Ecto neural progenitor cell (in vitro differentiated cells): ENCODE results near the gene ZYX.
"Not testable (repeated sequence)": the region's sequence is repeated elsewhere in the genome, so short reads cannot be mapped to it uniquely, and the experiment has no call there.

ENCODE experiments used
- DNase-seq: peaks from one replicate; pipeline ENCODE4 v3.0.0-alpha.2; 2018; ENCODE audit warnings: low spot score

ZYX gene

DNA sequence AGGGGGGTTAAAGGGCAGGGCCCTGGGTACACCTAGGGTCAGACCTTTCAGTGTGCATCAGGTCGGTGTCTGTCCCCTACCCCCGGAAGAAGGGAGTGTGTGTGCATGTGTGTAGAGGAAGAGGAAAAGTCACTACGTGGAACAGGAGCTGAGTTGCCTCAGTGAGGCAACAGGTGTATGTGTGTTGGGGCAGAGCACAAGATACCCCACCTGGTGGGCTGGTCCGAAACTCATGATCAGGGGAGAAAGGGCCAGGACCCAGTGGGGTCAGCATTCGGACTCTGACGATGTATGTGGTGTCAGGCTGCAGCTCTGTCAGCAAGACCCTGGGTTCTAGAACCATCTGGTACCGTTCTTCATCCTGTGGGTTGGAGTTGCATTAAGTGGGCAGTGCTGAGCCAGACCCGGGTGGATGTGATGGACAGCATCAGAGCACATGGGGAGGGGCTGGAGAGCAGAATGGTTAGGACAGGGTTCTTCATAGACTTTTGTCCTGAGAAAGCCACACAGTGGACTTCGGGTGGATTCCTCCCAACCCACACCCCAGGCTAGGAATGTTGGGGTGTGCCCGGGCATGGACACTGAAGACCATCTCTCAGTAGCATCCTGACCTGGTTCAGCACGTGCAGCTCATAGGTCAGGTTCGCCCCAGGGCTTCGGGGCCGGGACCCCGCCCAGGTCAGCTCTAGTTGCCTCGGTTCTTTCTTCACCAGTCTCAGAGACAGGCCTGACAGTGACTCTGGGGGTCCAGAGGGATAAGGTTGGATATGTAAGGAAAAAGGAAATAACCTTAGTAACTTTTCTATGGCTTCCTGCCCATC is 16.8 kb downstream of the ZYX start:
- no peak for DNase-seq

DNA sequence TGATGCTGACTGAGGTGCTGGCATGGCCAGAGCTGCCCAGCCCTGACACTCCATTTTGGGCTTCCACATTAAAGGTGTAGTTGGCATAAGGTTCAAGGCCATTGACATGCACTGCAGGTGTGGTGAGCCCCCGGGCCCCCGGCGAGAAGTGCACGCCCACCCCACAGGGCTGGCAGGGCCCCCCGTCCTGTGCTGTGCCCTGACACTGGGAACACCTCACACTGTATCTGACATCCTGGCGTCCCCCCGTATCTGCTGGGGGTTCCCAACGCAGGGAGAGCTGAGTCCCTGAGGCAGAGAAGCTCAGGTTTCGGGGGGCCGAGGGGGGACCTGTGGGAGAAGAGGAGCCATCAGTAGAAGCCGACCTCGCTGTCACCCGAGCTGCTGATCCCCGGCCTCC is 17.5 kb downstream of the ZYX start:
- no peak for DNase-seq

GRCh38 chr7:143399151-143399550 is 18.0 kb downstream of the ZYX start:
- DNase-seq, result no peak

- DNase-seq, result no peak
Measured at GRCh38 chr7:143399642-143400041, 18.5 kb downstream of the ZYX start.

GRCh38 chr7:143401265-143401664 is 20.1 kb downstream of the ZYX start:
- no peak for DNase-seq

- DNase-seq, result not testable (repeated sequence)
Measured at GRCh38 chr7:143402233-143402632, 21.1 kb downstream of the ZYX start.

- no peak for DNase-seq
Measured at GRCh38 chr7:143405173-143406001, 24.2 kb downstream of the ZYX start.

- DNase-seq, result no peak
Measured at GRCh38 chr7:143406002-143406357, 24.8 kb downstream of the ZYX start.

DNA sequence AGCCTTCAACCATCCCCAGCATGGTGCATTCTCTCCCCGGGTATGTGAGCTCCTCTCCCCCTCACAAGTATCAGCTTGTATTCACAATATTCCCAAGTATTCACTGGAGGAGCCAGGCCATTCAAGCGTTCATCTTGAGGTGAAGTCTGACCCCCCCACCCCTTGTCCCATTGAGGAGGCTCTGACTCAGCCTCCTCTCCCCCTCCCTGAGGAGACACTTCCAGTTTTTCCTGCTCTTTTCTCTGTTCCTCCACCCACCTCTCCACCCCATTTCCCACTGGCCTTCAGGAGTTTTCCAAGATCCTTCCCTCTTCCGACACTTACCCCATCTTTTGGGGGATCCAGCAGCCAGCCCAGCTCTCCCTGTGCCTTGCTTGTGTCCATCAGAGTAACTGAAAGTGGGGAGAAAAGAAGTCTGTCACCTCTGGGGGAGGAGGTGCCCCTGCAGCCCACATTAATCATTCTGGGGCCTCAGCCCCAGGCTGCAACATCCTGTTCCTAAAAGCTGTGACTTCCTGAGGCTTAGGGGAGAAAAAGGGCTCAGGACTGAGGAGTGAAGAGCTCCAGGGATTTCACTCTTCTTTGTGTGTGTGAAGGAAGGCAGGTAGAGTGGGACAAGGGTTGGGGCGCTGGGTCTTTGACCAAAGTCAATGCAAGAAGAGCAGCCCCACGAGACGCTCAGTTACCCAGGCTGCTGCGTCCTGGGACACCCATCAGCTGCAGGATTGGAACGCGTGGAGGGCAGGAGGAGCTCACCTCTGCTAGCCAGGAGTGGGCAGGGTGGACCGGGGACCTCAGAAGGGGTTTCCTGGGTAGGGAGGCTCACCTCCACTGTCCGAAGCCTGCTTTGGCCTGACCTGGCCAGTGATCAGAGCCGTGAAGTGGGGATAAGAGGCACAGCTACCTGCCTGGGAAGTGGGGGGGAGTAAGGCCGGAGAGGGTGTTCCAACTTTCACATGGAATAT is 26.4 kb downstream of the ZYX start:
- no peak for DNase-seq

DNA sequence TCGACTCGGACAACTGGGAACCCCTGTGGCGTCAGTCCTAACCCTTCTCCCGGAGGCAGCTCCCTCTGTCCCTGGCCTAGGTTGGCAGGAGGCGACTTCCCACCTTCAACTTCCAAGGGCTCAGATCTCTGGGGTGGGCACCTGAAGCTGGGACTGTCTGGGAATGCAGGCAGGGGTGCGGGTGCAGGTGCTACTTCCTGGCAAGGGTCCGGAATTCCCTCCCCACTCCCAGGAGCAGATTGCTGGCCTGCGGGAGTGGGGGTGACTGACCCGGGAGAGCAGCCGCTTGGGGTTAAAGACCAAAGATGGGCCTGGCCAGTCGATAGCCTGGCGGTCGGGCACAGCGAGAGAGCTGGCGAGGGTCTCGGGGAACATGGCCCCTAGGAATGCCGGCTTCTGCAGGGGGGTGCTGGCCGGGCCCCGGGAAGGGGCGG is 27.1 kb downstream of the ZYX start:
- no peak for DNase-seq

DNA sequence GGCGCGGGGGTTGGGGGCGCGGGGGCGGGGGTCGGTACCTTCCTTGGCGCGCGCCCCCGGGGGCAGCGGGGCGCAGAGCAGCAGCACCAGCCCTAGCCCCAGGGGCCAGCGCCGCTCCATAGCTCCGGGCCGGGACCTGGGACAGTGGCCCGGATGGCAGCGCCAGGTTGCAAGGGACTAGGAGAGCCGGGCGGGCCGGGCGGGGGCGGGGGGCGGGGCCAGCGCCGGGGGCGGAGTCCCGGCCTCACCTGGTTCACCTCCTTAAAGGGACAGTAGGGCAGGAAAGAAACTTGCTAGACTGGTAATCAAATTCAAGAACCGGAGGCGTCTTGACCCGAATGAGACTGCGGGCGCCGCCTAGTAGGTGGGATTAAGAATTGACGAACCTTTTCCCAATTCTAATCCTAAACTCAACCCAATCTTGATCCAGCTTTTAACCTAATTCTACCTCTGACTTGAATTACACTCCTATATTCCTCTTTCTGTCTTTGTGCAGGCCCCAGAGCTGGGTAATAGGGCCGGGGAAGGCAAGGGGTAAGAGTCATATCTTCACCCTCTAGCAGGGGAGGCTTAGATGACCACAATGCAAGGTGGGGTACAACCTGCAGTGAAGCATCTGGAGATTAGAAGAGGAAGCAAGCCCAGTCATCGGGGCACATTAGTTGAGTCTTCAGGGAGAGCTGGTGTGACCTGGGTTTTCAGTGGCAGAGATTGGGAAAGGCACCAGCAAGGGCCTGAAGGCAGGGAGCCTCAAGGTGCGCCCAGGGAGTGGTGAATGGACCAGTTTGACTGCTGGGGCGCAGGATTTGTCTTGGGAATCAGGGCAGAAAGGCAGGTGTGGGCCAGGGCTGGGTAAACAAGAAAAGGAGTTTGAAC is 27.8 kb downstream of the ZYX start, which contains the start of gene EPHA1:
Gene EPHA1 (minus strand): TSS at position 171 of the 876 bp plus-strand sequence. CDS start 51 bp downstream, at position 120.
- peak; percentile 69 for DNase-seq

- no peak for DNase-seq
Measured at GRCh38 chr7:143410521-143411004, 29.4 kb downstream of the ZYX start.

- no peak for DNase-seq
Measured at GRCh38 chr7:143411976-143412708, 31.0 kb downstream of the ZYX start.

- no peak for DNase-seq
Measured at GRCh38 chr7:143413123-143413522, 32.0 kb downstream of the ZYX start.

DNA sequence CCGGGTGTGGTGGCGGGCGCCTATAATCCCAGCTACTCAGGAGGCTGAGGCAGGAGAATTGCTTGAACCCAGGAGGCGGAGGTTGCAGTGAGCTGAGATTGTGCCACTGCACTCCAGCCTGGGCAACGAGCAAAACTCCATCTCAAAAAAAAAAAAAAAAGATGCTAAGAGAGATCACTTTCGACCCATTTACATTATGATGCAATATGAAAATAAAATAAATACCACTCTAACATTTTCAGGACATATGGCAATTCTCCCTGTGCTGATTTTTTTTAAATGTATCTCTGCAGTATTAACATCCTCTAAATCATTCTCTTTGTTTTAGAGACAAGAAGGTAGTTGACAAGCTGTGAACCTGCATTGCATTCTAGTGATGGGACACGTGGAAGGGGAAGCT is 34.1 kb downstream of the ZYX start:
- DNase-seq, result not testable (repeated sequence)

DNA sequence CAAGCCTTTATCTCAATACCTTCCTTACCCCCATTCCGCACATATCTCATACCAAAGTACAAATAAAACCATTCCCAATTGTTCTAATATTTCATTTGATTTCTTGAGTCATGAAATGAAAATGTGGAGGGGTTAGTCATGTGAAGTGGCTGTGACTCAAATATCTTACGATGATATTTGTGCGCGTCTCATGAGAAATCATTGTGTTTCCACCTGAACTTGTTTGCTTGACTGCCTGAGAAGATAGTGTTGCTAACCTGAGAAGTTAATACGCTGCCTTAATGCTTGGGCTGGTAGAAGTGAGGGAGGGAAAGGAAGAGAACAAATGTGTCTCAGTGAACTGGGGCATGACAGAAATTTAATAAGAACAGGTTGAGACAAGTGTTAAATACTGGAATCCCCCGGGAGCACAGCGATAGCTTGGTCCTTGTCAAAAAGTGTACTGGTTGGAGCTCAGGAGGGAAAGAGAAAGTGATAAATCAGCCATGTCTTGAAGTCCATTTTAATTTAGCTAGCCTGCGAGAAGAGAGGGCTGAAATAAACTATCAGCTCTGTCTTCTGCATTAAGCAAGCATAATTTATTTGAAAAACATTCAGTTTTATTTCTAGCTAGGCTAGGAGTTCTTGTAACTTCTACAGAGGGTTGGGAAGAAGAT is 34.7 kb downstream of the ZYX start:
- no peak for DNase-seq

DNA sequence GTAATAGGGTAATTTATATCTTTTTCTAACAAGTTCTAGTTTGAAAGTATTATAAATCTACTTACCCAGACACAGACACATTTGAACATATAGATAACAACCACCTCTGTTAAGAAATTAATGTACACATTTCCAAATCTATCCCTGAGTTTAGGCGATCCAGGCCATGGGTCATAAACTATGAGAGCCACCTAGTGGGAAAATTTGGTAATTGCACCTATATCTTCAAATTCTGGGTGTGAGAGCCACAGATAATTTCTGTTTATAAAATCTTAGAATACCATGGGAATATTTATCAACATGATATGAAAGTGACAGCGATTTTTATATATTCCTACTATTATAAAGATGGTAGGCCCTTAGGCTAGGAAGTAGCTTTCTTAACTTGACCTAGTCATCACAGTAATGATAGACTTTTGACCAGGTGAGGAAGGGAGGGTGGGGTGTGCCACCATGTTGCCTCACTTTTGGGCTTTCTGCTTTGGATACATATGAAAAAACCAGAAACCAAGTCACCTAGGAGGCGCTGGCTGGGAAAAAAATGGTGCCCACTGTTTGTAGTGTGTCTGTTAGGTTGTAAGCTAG is 35.5 kb downstream of the ZYX start:
- no peak for DNase-seq

- no peak for DNase-seq
Measured at GRCh38 chr7:143417734-143418383, 36.7 kb downstream of the ZYX start.
